SHP77 (cell line): ENCODE results near the gene EXOSC7.
"Not testable (repeated sequence)": the region's sequence is repeated elsewhere in the genome, so short reads cannot be mapped to it uniquely, and the experiment has no call there.

ENCODE experiments used
- DNase-seq, 2 experiments: peaks; one replicate each; lab custom pipeline; 2025; lab: John Stamatoyannopoulos, UW

EXOSC7 gene

GRCh38 chr3:44962621-44963393 is 13.2 kb upstream of the EXOSC7 start:
- no peak for DNase-seq

DNA sequence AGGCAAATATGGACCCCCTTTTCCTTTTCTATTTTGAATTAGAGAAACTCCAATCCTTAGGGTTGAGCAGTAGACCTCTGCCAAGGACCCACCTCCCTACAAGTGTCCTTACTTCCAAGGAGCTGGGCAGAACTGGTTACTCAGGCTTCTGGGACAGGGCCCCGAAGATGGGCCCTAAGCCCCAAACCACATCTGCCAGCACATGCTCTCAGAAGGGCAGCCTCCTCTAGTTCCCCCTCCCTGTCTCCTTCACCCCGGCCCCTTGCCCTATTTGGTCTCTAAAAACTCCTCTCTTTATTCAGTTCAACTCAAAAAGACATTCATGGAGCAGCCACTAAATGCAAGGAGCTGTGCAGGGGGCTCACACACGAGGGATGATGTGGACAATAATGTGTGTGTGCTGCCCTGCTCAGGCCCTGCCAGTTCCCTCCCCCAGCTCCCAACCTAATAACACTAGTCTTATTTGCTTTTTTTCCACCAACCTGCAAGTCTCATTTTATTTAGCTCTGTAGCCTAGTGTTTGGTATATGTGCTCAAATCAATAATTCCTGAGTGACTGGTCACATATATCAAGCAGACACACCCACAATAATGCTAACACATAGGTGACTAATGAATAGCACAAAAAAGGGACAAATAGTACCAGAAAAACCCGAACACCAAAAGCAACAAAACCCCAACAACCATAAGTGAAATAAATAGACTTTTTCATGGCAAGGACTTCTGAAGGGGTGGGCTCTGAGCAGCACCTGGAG is 12.3 kb upstream of the EXOSC7 start:
- no peak for DNase-seq

- DNase-seq, result no peak
Measured at GRCh38 chr3:44965165-44965564, 10.9 kb upstream of the EXOSC7 start.

- no peak for DNase-seq
Measured at GRCh38 chr3:44966795-44967278, 9.2 kb upstream of the EXOSC7 start.

DNA sequence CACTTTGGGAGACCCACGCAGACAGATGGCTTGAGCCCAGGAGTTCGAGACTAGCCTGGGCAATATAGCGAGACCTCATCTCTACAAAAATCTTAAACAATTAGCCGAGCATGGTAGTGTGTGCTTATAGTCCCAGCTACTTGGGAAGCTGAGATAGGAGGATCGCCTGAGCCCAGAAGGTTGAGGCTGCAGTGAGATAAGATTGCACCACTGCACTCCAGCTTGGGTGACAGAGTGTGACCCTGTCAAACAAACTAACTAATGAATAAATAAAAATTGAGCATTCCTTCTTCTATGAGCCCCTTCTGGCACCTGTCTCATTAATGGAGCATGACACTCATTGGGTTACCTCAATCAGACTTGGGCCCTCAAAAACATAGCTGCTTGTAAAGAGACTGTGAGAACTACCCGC is 7.6 kb upstream of the EXOSC7 start:
- DNase-seq, result no peak

DNA sequence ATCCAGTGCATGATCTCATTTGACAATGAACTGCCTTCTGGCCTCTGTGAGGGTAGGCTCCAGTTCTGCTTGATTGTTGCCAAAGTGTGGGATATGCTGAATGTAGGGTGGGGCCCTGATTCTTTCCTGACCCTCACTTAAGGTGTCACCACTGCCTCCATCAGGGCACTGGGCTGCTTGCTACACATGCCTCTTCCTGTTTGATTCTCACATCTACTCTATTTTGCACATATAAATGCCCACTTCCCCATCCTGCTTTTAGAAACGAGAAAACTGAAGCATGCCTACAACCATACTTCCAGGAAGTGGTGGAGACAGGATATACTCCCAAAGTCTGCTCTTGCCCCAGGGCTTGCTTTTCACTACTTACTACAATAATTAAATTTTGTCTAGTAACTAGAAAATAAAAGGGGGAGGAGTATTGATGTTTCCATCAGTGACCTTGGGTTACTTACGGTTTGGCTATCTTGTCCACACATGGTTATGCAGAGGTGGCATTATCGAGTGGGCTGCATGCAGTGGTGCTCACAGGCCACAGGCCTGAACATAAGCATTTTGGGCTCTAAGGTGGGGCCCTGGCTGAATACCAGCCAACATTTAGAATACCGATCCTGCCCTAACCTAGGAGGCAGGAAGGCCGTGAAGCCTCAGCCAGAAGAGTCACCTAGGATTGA is 6.8 kb upstream of the EXOSC7 start:
- DNase-seq, result no peak

DNA sequence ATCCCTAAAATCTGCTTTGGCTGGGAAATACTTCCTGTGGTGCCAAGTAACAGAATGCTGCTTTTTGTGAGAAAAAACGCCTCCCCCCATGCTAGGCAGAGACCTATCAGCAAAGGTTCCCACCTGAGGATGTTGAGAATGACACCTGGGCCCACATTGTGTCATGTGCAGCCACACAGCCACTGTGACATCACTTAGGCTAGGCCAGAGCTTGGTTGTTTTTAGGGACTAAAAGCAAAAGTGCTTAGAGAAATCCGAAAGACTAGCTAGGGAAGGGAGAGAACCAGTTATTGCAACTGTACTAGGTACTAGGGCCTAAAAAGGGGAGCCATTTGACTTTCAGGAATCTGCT is 6.2 kb upstream of the EXOSC7 start:
- no peak for DNase-seq

DNA sequence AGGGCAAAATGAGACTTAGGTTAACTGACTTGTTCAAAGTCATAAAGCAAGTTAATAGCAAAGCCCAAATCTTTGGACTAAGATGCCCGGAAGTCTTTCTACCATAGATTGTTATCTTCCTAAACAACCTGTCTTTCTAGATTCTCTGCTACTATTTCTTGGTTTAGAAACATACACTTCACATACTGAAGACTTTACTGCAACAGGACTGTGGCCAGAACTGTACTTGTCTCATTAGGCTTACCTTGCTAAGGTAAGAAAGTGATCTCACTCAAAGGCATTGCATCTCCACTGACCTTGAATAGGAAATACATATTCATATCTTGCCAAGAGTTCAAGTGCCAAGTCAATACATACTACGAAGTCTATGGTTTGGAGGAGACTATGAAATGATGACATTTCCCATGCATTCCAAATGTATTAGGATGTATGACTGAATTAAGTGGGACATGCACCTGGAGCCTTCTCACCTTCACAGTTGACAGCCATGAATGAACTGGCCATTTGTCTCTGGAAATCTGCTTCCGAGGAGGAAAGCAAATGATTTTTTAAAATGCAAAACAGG is 5.0 kb upstream of the EXOSC7 start:
- no peak for DNase-seq

DNA sequence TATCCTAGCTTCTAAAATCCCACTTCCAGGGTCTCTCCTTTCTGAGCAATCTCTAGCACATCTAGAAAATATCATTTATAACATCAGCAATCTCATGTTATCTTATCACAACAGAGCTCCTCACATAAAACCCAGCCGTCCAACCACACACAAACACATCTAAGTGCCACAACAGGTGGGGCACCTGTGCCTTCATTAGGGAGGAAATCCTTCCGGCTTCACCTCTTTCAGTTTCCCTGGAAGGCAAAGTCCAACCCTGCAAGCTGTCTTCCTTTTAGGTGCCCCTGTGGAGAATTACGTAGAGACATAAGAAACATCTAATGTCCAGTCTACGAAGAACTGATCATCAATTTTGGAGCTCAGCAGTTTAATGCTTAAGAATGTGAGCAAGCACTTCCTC is 1.6 kb upstream of the EXOSC7 start:
- DNase-seq, result no peak

GRCh38 chr3:44981220-44981619 is 5.2 kb downstream of the EXOSC7 start:
- DNase-seq, result no peak

GRCh38 chr3:44981751-44982150 is 5.7 kb downstream of the EXOSC7 start:
- DNase-seq, result no peak

DNA sequence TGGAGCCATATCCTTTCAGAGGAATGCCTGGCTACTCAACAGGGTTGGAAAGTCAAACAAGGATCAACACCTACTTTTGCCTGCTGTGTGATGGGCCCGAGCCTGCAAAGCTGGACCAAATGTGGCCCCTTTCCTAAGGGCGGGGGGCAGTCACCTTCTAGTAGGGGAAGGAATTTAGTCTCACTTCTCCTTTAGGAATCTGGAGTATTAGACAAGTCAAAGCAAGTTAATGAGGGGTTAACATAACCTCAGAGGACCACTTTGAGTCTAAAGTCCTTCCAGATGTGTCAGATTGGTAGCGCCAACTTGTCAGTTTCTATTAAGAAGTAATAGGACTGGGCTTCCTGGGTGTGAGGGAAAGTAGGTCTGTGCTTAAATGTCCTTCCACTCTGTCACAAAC is 6.8 kb downstream of the EXOSC7 start:
- no peak for DNase-seq

GRCh38 chr3:44983484-44983941 is 7.5 kb downstream of the EXOSC7 start:
- no peak for DNase-seq

GRCh38 chr3:44984335-44984734 is 8.3 kb downstream of the EXOSC7 start:
- DNase-seq, result no peak

DNA sequence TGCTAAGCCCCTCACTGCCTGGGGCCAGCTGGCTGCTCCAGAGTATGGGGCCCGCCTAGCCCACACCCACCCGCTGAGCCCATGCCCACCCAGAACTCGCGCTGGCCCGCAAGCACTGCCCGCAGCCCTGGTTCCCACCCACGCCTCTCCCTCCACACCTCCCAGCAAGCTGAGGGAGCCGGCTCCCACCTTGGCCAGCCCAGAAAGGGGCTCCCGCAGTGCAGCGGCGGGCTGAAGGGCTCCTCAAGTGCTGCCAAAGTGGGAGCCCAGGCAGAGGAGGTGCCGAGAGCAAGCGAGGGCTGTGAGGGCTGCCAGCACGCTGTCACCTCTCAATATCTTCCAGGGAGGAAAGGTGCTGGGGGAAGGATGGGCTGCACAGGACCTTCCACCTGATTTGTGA is 10.3 kb downstream of the EXOSC7 start:
- DNase-seq, result not testable (repeated sequence)

DNA sequence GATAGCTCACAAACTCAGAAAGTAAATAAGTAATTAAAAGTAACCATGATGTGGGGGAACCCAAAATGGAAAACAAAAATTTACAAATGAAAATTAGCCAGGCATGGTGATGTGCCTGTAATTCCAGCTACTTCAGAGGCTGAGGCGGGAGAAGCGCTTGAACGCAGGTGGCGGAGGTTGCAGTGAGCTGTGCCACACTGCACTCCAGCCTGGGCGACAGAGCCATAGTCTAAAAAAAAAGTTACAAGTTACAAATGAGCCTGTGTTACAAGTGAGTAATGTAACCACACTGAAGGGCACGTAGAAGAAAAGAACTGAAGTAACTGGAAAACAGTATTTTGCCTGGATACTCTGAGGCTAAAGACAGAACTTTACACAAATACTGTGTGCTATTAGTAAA is 11.3 kb downstream of the EXOSC7 start:
- DNase-seq, result no peak

DNA sequence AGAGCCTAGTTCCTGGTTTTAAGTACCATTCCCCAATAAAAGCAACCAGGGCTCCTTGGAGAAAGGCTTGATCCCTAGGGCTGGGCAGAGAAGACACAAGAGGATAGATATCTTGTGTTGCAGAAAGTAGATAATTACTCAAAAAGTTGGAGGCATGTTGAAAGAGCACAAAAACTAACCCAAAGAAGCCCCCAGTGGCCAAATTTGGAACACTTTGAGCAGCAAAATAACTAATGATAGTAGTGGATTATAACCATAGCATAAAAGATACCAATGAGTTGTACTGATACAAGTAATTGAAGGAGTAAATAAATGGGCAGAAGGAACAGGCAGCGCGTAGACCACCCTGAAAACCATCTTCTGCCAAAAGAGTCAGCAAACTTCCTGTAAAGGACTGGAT is 12.0 kb downstream of the EXOSC7 start:
- DNase-seq, result no peak

DNA sequence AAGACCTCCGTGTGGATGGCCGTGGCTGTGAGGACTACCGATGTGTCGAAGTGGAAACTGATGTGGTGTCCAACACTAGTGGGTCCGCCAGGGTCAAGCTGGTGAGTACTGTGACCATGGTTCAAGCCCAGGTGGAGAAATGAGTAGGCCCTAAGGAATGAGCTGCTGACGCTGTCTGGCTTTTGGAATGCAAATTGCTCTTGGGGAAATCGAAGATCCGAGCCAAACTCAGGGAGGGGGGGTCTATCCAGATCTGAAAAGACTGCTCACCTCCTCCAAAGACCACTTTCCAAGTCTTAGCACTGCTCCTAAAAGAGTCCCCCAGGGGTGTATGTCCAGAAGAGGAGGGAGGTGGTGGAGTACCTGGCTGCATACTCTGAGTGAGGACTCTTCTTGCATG is 13.1 kb downstream of the EXOSC7 start:
- no peak for DNase-seq

GRCh38 chr3:44989636-44990373 is 13.8 kb downstream of the EXOSC7 start:
- no peak for DNase-seq

GRCh38 chr3:44991326-44991725 is 15.3 kb downstream of the EXOSC7 start:
- DNase-seq, result no peak

GRCh38 chr3:44992555-44993470 is 16.8 kb downstream of the EXOSC7 start:
- DNase-seq, result peak in 1 of 2 experiments; percentile 15
